HepG2 (cell line): ENCODE results near the gene EPB41L2. TPM values are rescaled to one million over a fixed set of nuclear protein-coding genes. Genes with fewer than 3 reads are reported as not detected.

Source experiments
- RBM39 ChIP-seq: fragments of 200-400 bp; formaldehyde crosslinking; IDR thresholded peaks from one replicate; pipeline ENCODE4 v1.6.1; 2018; ENCODE audit warnings: antibody characterized with exemption, mild to moderate bottlenecking, low read depth, low read length; ENCODE audit not compliant: poor library complexity, severe bottlenecking
- RNF2 ChIP-seq: fragments of 450-650 bp; conservative IDR thresholded peaks from 2 replicates; pipeline ENCODE4 v1.6.1; 2016; ENCODE audit warnings: low read depth
- ZNF468 ChIP-seq: sonication (generic); formaldehyde crosslinking; IDR thresholded peaks from 2 replicates; pipeline ENCODE4 v1.8.0; 2022; ENCODE audit warnings: mild to moderate bottlenecking, moderate library complexity, missing genetic modification reagents
- ZNF660 ChIP-seq: sonication (generic); formaldehyde crosslinking; IDR thresholded peaks from 2 replicates; pipeline ENCODE4 v1.5.1; 2020; ENCODE audit warnings: mild to moderate bottlenecking, low read depth, missing genetic modification reagents, borderline replicate concordance
- polyA plus RNA-seq, 8 experiments: library from polyadenylated mRNA; depleted of rRNA in 3 of 8; stranded (reverse) in 7 of 8; unstranded in 1 of 8; fragments of >200 nt; fragmentation: Illumina TruSeq in 4 of 8; extraction: Trizol in 4 of 8; gene quantifications; 2 replicates each; pipeline versions ENCODE4 v1.2.1 to v1.2.3, GENCODE V29; 2011 to 2016; ENCODE audit warnings: low read depth in 4 of 8, missing spikeins in 1 of 8, mixed read lengths in 1 of 8; ENCODE audit not compliant: insufficient read depth in 1 of 8
- total RNA-seq, 5 experiments: library from RNA; depleted of rRNA; stranded (reverse); fragments of >200 nt; fragmentation: Illumina TruSeq; extraction: Trizol; gene quantifications; 2 replicates each; pipeline ENCODE4 v1.2.3, GENCODE V29; 2016; ENCODE audit warnings: low read depth in 1 of 5
- TF ChIP-seq, protein P1 (sequence below): sonication (generic); formaldehyde crosslinking; IDR thresholded peaks from 2 replicates; pipeline ENCODE4 v1.8.0; 2022; ENCODE audit warnings: low read depth, missing genetic modification reagents
- TF ChIP-seq, protein P2 (sequence below): sonication (generic); formaldehyde crosslinking; IDR thresholded peaks from 2 replicates; pipeline ENCODE4 v1.4.0; 2020; ENCODE audit warnings: missing genetic modification reagents, mild to moderate bottlenecking, borderline replicate concordance

The EPB41L2 gene
- total and polyA plus RNA-seq, 2 of the 13 experiments (the other 11 are each of a cell fraction or from before 2014, with no cell fraction given): 41.7 to 56.4 TPM

DNA sequence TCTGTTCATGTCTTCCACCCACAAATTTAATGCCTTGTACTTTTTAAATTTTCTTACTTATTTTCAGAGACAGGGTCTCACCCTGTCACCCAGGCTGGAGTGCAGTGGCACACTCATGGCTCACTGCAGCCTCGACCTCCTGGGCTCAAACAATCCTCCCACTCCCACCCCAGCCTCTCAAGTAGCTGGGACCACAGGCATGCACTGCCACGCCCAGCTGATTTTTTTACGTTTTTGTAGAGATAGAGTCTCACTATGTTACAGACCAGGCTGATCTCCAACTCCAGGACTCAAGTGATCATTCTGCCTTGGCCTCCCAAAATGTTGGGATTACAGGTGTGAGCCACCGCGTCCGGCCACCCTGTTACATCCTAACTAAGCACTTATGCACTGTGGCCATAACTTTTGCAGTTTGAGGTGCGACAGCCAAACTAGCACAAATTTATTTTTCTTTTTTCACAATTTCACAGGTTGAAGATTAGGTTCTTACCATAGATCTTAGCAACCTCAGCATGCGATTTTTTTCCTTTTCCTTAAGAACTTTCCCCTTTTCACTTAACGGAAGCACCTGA is 92.1 kb downstream of the EPB41L2 start (continued):
- TF ChIP-seq, protein P1, sequence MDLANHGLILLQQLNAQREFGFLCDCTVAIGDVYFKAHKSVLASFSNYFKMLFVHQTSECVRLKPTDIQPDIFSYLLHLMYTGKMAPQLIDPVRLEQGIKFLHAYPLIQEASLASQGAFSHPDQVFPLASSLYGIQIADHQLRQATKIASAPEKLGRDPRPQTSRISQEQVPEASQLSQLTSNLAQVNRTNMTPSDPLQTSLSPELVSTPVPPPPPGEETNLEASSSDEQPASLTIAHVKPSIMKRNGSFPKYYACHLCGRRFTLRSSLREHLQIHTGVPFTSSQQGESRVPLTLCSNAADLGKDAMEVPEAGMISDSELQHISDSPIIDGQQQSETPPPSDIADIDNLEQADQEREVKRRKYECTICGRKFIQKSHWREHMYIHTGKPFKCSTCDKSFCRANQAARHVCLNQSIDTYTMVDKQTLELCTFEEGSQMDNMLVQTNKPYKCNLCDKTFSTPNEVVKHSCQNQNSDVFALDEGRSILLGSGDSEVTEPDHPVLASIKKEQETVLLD (CRISPR knock-in tag): no peak
- TF ChIP-seq ZNF660 (CRISPR knock-in tag) (no peak), RBM39 (no peak), ZNF468 (0 out of 2 replicates have a peak, but pooled peaks have one; percentile 64), RNF2 (no peak)
- TF ChIP-seq, protein P2, sequence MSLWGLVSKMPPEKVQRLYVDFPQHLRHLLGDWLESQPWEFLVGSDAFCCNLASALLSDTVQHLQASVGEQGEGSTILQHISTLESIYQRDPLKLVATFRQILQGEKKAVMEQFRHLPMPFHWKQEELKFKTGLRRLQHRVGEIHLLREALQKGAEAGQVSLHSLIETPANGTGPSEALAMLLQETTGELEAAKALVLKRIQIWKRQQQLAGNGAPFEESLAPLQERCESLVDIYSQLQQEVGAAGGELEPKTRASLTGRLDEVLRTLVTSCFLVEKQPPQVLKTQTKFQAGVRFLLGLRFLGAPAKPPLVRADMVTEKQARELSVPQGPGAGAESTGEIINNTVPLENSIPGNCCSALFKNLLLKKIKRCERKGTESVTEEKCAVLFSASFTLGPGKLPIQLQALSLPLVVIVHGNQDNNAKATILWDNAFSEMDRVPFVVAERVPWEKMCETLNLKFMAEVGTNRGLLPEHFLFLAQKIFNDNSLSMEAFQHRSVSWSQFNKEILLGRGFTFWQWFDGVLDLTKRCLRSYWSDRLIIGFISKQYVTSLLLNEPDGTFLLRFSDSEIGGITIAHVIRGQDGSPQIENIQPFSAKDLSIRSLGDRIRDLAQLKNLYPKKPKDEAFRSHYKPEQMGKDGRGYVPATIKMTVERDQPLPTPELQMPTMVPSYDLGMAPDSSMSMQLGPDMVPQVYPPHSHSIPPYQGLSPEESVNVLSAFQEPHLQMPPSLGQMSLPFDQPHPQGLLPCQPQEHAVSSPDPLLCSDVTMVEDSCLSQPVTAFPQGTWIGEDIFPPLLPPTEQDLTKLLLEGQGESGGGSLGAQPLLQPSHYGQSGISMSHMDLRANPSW (CRISPR knock-in tag): no peak
